Measurements from ENCODE around the gene SRP72. TPM values are rescaled to one million over a fixed set of nuclear protein-coding genes. Genes with fewer than 3 reads are reported as not detected.
"Not testable (repeated sequence)": the region's sequence is repeated elsewhere in the genome, so short reads cannot be mapped to it uniquely, and the experiment has no call there.

SRP72 gene
- total RNA-seq, 2 experiments from 2014 or later = 183 to 184 TPM

GRCh38 chr4:56466296-56466761, 1.1 kb upstream of the SRP72 start:
- intact Hi-C loops (cut with micrococcal nuclease) = loop anchor here (10.0 kb wide), 1 partner anchor 508 kb away; the partner anchor contains the start of genes NOA1 and POLR2B
- H3K27ac Mint-ChIP-seq = peak overlapping the region; percentile 97
- peaks cover 29% of the 10 kb centered on the region for H3K36me3 Mint-ChIP-seq
- H3K4me3 Mint-ChIP-seq = peak overlapping the region; percentile 98
- POLR2A ChIA-PET = interaction anchor here (1.0 to 2.4 kb wide), 4 partner anchors 22 to 79 kb away, joined by 3 to 20 read pairs (median 5); partner anchors contain the start of genes AASDH, PAICS and PPAT
- peaks cover 40% of the 10 kb centered on the region for H3K4me1 Mint-ChIP-seq (ENCODE audit: low read depth)
- DNase-seq = peak; percentile 48
- H3K9me3 Mint-ChIP-seq, H3K27me3 Mint-ChIP-seq: not testable (repeated sequence)
- CTCF ChIA-PET = interaction anchor here (0.7 to 2.5 kb wide), 4 partner anchors 22 to 31 kb away, joined by 3 to 11 read pairs (median 3); partner anchors contain the start of genes PAICS and PPAT

- Mint-ChIP-seq H3K27ac (peak overlapping the region; percentile 97), H3K4me3 (peak overlapping the region; percentile 98), H3K4me1 (ENCODE audit: low read depth) (peaks cover 39% of the 10 kb centered on the region), H3K36me3 (peaks cover 30% of the 10 kb centered on the region), H3K9me3 (no peaks in the 10 kb centered on the region), H3K27me3 (no peaks in the 10 kb centered on the region)
- no peak for DNase-seq
- CTCF ChIA-PET = interaction anchor here (0.7 to 2.5 kb wide), 4 partner anchors 22 to 31 kb away, joined by 3 to 11 read pairs (median 3); partner anchors contain the start of genes PAICS and PPAT
- intact Hi-C loops (cut with micrococcal nuclease) = loop anchor here (1.0 to 10.0 kb wide), 4 partner anchors 31 to 508 kb away; partner anchors contain the start of genes AASDH, NOA1, PAICS and POLR2B
- POLR2A ChIA-PET = interaction anchor here (1.0 to 2.4 kb wide), 4 partner anchors 22 to 80 kb away, joined by 3 to 20 read pairs (median 5); partner anchors contain the start of genes AASDH, PAICS and PPAT
Measured at GRCh38 chr4:56466910-56467283, 520 bp upstream of the SRP72 start.

DNA sequence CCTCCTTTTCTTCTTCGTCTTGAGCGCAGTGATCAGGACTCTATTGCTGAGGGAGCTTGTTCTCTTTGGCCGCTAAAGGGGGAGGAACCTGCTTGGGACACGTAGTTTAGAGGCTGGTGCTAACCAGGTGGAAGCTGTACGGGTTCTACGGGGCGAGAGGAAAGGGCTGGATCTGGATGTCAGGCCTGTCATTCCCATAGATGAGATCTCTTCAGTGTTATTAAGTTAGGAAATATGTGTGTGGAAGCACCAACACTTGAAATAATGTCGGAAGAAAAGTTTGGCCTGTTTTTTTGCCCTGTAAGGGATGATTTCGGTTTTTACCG, 643 bp downstream of the SRP72 start:
- Mint-ChIP-seq H3K27ac (peak overlapping the region; percentile 97), H3K9me3 (no peaks in the 10 kb centered on the region), H3K27me3 (no peaks in the 10 kb centered on the region), H3K36me3 (peaks cover 32% of the 10 kb centered on the region), H3K4me1 (ENCODE audit: low read depth) (peaks cover 36% of the 10 kb centered on the region), H3K4me3 (peak overlapping the region; percentile 98)
- ChIA-PET POLR2A (interaction anchor here (0.7 to 2.4 kb wide), 6 partner anchors 8 to 81 kb away, joined by 3 to 31 read pairs (median 4); partner anchors contain the start of genes AASDH, PAICS and PPAT), CTCF (interaction anchor here (0.7 to 2.2 kb wide), 7 partner anchors 24 to 368 kb away, joined by 3 to 7 read pairs (median 4); partner anchors contain the start of genes PAICS and PPAT)
- DNase-seq = peak; percentile 49
- intact Hi-C loops (cut with micrococcal nuclease) = loop anchor here (2.0 to 10.0 kb wide), 2 partner anchors 439 to 507 kb away; partner anchors contain the start of genes NOA1, POLR2B and REST

DNA sequence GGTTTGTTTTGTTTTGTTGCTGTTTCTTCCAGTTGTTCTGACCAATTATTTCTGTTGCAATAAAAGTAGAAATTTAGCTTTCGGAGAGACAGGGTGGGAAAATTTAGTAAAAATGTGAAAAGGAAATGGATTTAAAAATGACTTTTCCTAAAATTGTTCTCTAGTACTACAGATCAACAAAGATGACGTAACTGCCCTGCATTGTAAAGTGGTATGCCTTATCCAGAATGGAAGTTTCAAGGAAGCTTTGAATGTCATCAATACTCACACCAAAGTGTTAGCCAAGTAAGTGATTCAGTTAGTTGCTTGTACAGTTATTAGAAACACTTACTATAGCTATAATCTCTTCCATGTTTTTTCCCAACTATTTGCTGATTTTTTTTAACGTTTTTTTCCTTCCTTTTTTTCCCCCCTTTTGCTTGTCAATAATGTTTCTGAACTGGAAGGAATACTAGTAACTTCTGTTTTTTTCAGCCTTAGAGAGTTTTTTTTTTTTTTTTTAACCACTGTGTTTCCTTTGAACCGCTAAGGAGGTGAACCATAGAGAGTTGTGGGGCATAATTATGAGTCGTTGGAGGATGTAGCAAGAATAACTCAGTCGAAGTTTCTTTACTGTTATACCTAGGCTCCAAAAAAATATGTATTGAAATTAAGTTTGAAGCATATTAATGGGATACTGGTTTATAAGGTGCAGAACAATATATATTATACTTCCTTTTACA, 2.2 kb downstream of the SRP72 start:
- POLR2A ChIA-PET = interaction anchor here (2.2 to 2.4 kb wide), 2 partner anchors 33 to 83 kb away, joined by 12 to 31 read pairs; partner anchors contain the start of genes AASDH, PAICS and PPAT
- no peak for DNase-seq
- H3K9me3 Mint-ChIP-seq = no peaks in the 10 kb centered on the region
- H3K36me3 Mint-ChIP-seq = peaks cover 37% of the 10 kb centered on the region
- intact Hi-C loops (cut with micrococcal nuclease) = loop anchor here (2.0 to 10.0 kb wide), 2 partner anchors 437 to 505 kb away; partner anchors contain the start of genes NOA1, POLR2B and REST
- CTCF ChIA-PET = interaction anchor here (2.2 kb wide), 1 partner anchor 35 kb away, joined by 7 read pairs; the partner anchor contains the start of genes PAICS and PPAT
- H3K27ac Mint-ChIP-seq = no peak overlapping the region
- H3K4me3 Mint-ChIP-seq = peak overlapping the region; percentile 27
- no peaks in the 10 kb centered on the region for H3K27me3 Mint-ChIP-seq
- peaks cover 29% of the 10 kb centered on the region for H3K4me1 Mint-ChIP-seq (ENCODE audit: low read depth)

- CTCF ChIA-PET = interaction anchor here (0.9 kb wide), 1 partner anchor 68 kb away, joined by 3 read pairs; no protein-coding TSS in a partner anchor
- H3K27me3 Mint-ChIP-seq = no peaks in the 10 kb centered on the region
Measured at GRCh38 chr4:56475917-56476316, 8.5 kb downstream of the SRP72 start.

GRCh38 chr4:56477192-56477702, 9.8 kb downstream of the SRP72 start:
- ChIA-PET POLR2A (no interaction called here), CTCF (no interaction called here)
- Mint-ChIP-seq H3K4me1 (ENCODE audit: low read depth) (no peaks in the 10 kb centered on the region), H3K9me3 (no peaks in the 10 kb centered on the region), H3K27me3 (no peaks in the 10 kb centered on the region), H3K4me3 (no peak overlapping the region), H3K27ac (no peak overlapping the region), H3K36me3 (peaks cover 53% of the 10 kb centered on the region)
- intact Hi-C loops (cut with micrococcal nuclease) = no loop called here
- no peak for DNase-seq

More at GRCh38 chr4:56475917-56476316, 8.5 kb downstream of the SRP72 start:
- Mint-ChIP-seq H3K27ac (no peak overlapping the region), H3K36me3 (peaks cover 57% of the 10 kb centered on the region), H3K4me1 (ENCODE audit: low read depth) (no peaks in the 10 kb centered on the region), H3K4me3 (no peak overlapping the region), H3K9me3 (no peaks in the 10 kb centered on the region)
- intact Hi-C loops (cut with micrococcal nuclease) = no loop called here
- POLR2A ChIA-PET = no interaction called here
- no peak for DNase-seq

DNA sequence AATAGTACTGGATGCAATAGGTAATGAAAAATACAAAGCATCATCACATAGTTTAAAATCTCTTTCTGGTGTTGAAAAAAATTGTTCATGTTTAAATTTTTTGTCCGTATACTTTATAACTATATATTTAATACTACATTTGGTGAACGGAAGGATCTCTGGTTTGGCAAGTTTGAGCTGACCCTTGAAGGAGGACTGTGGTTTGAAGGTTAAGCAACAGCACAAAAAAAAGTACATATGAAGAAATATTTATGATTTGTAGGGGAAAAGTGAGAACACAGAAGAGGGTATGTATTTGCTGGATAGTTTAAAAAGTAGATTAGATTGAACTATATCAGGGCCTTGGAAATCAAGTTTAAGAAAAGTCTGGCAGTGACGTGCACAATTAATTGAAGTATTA, 13.3 kb downstream of the SRP72 start:
- Mint-ChIP-seq H3K36me3 (peaks cover 49% of the 10 kb centered on the region), H3K9me3 (no peaks in the 10 kb centered on the region), H3K27me3 (no peaks in the 10 kb centered on the region), H3K27ac (no peak overlapping the region), H3K4me3 (no peak overlapping the region), H3K4me1 (ENCODE audit: low read depth) (no peaks in the 10 kb centered on the region)
- ChIA-PET POLR2A (no interaction called here), CTCF (interaction anchor here (0.7 kb wide), 1 partner anchor 63 kb away, joined by 3 read pairs; no protein-coding TSS in a partner anchor)
- intact Hi-C loops (cut with micrococcal nuclease) = no loop called here
- no peak for DNase-seq

- no peaks in the 10 kb centered on the region for H3K9me3 Mint-ChIP-seq
- ChIA-PET CTCF (interaction anchor here (0.6 kb wide), 1 partner anchor 14 kb away, joined by 3 read pairs; no protein-coding TSS in a partner anchor), POLR2A (no interaction called here)
- peaks cover 40% of the 10 kb centered on the region for H3K36me3 Mint-ChIP-seq
- DNase-seq = no peak
- H3K27ac Mint-ChIP-seq = no peak overlapping the region
- intact Hi-C loops (cut with micrococcal nuclease) = no loop called here
- no peak overlapping the region for H3K4me3 Mint-ChIP-seq
- H3K27me3 Mint-ChIP-seq = no peaks in the 10 kb centered on the region
- no peaks in the 10 kb centered on the region for H3K4me1 Mint-ChIP-seq (ENCODE audit: low read depth)
Measured at GRCh38 chr4:56496241-56496640, 28.8 kb downstream of the SRP72 start.

- POLR2A ChIA-PET = no interaction called here
- H3K27ac Mint-ChIP-seq = no peak within 1 kb of the TSS
- H3K27me3 Mint-ChIP-seq = peaks cover 8% of the 10 kb centered on the region
- intact Hi-C loops (cut with micrococcal nuclease) = loop anchor here (5.0 kb wide), 1 partner anchor 37 kb away; no protein-coding TSS in a partner anchor
- peak; percentile 67 for DNase-seq
- peaks cover 18% of the 10 kb centered on the region for H3K4me1 Mint-ChIP-seq (ENCODE audit: low read depth)
- peak within 1 kb of the TSS; percentile 73 for H3K4me3 Mint-ChIP-seq
- no peaks in the 10 kb centered on the region for H3K9me3 Mint-ChIP-seq
- H3K36me3 Mint-ChIP-seq = peaks cover 16% of the 10 kb centered on the region
- CTCF ChIA-PET = interaction anchor here (1.1 kb wide), 1 partner anchor 39 kb away, joined by 4 read pairs; no protein-coding TSS in a partner anchor
Measured at GRCh38 chr4:56505269-56506130, 38.1 kb downstream of the SRP72 start, which contains the start of gene ARL9. ARL9 (plus strand) TSS chr4:56505791; CDS start chr4:56505863, 72 bp downstream.

- CTCF ChIA-PET = no interaction called here
- H3K4me1 Mint-ChIP-seq (ENCODE audit: low read depth) = peaks cover 5% of the 10 kb centered on the region
Measured at GRCh38 chr4:56511098-56511497, 43.7 kb downstream of the SRP72 start.

DNA sequence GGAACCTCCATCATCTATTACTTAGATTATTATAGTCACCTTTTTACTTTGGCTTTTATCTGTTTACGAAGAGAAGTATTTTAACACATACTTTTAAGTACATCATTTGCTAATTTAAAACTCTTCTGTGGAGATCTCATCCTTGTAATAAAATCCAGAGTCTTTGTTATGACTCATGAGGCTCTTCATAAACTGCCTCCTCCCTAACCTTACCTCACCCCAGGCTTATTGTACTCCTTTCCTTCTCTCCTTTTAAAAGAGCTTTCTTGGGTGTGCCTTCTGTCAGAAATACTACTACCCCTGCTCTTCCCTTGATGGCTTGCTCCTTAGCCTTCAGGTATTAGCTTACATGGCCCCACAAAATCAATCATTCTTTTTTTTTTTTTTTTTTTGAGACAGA, 44.7 kb downstream of the SRP72 start:
- Mint-ChIP-seq H3K4me1 (ENCODE audit: low read depth) (no peaks in the 10 kb centered on the region), H3K27ac (no peak overlapping the region), H3K9me3 (no peaks in the 10 kb centered on the region), H3K36me3 (no peaks in the 10 kb centered on the region), H3K27me3 (no peaks in the 10 kb centered on the region), H3K4me3 (no peak overlapping the region)
- no peak for DNase-seq
- intact Hi-C loops (cut with micrococcal nuclease) = no loop called here
- ChIA-PET POLR2A (no interaction called here), CTCF (no interaction called here)

More at GRCh38 chr4:56511098-56511497, 43.7 kb downstream of the SRP72 start:
- no peak overlapping the region for H3K27ac Mint-ChIP-seq
- POLR2A ChIA-PET = no interaction called here
- DNase-seq = no peak
- intact Hi-C loops (cut with micrococcal nuclease) = no loop called here
- no peaks in the 10 kb centered on the region for H3K9me3 Mint-ChIP-seq
- H3K27me3 Mint-ChIP-seq = peaks cover 5% of the 10 kb centered on the region
- no peak overlapping the region for H3K4me3 Mint-ChIP-seq
- H3K36me3 Mint-ChIP-seq = no peaks in the 10 kb centered on the region
